Activated T-helper 1 cell treated with anti-CD3 and anti-CD28 coated beads, Interleukin-12 subunit alpha, Interleukin-12 subunit beta, Interleukin-2, Interleukin-4 antibody, amounts not matched to agents 30 ng/mL and 10 ng/mL and 1 ng/mL, durations not matched to agents 14 hours and 24 hours and 36 hours (primary cell): Measurements from ENCODE around the gene GNAO1. TPM values are rescaled to one million over a fixed set of nuclear protein-coding genes. Genes with fewer than 3 reads are reported as not detected.

Experiments
- DNase-seq: peaks from one replicate; pipeline ENCODE4 v3.0.0; 2021; ENCODE audit warnings: low spot score
- H3K27ac Mint-ChIP-seq: one replicate; pipeline ENCODE4 v1.8.0; 2021; ENCODE audit warnings: mild to moderate bottlenecking, mixed read lengths
- H3K27me3 Mint-ChIP-seq: one replicate; pipeline ENCODE4 v1.8.0; 2022; ENCODE audit warnings: mild to moderate bottlenecking, moderate library complexity, mixed read lengths; ENCODE audit not compliant: insufficient read depth
- H3K36me3 Mint-ChIP-seq: one replicate; pipeline ENCODE4 v1.8.0; 2021; ENCODE audit warnings: low read depth, mixed read lengths
- H3K4me1 Mint-ChIP-seq: one replicate; pipeline ENCODE4 v1.8.0; 2021; ENCODE audit warnings: low read depth, mixed read lengths
- H3K4me3 Mint-ChIP-seq: one replicate; pipeline ENCODE4 v1.8.0; 2021; ENCODE audit warnings: mild to moderate bottlenecking, moderate library complexity, mixed read lengths
- H3K9me3 Mint-ChIP-seq: one replicate; pipeline ENCODE4 v1.8.0; 2021; ENCODE audit warnings: mixed read lengths
- intact Hi-C: fragments of 100-400 bp; cut with micrococcal nuclease; formaldehyde crosslinking; loops from one replicate; pipeline ENCODE4 v1.15.1; 2024
- total RNA-seq: library from RNA; stranded (reverse); gene quantifications from 2 replicates; pipeline ENCODE4 v1.2.3, GENCODE V29; 2022

Gene GNAO1
- total RNA-seq, 1 donor from 2014 or later, result 1.7 TPM

- DNase-seq, result no peak
- H3K27me3 Mint-ChIP-seq, result peaks cover 26% of the 10 kb centered on the region
- H3K27ac Mint-ChIP-seq, result no peak overlapping the region
- peaks cover 22% of the 10 kb centered on the region for H3K4me1 Mint-ChIP-seq
- H3K9me3 Mint-ChIP-seq, result no peaks in the 10 kb centered on the region
- intact Hi-C loops, result loop anchor here (5.0 kb wide), 1 partner anchor 80 kb away; no protein-coding TSS in a partner anchor
- no peak overlapping the region for H3K4me3 Mint-ChIP-seq
- H3K36me3 Mint-ChIP-seq, result peaks cover 4% of the 10 kb centered on the region
Observed at GRCh38 chr16:56277075-56277474, 85.8 kb downstream of the GNAO1 start.

DNA sequence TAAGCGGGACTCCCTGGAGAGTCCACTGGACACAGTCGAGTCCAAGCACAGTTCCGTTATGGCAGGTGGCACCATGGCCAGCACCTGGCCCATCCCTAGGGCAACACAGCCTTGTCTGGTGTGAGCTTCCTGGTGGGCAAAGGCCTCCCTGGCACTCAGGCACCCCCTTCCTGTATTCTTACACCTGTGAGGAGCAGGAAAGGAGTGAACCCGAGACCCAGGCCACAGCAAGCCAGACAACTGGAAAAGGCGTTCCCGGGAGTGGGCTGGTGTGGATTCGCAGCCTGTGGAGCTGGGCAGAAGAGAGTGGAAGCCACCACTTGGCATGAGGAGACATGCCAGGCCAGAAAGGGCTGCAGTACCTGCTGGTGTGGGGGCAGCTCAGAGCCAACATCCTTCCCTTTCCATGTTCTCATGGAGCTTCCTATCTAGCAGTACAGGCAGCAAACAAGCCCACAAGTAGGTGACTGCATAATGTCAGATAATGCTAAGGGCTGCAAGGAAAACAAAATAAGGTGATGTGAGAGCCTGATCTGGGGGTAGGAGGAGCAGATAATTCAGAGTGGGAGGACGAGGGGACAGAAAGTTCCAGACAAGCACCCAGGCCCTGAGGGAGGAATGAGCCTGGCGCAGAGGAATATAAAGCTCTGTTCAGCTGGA lies 87.0 kb downstream of the GNAO1 start:
- H3K27me3 Mint-ChIP-seq, result peaks cover 20% of the 10 kb centered on the region
- DNase-seq, result no peak
- intact Hi-C loops, result loop anchor here (5.0 kb wide), 1 partner anchor 81 kb away; no protein-coding TSS in a partner anchor
- H3K36me3 Mint-ChIP-seq, result peaks cover 4% of the 10 kb centered on the region
- peak overlapping the region; percentile 23 for H3K4me3 Mint-ChIP-seq
- H3K4me1 Mint-ChIP-seq, result peaks cover 22% of the 10 kb centered on the region
- no peak overlapping the region for H3K27ac Mint-ChIP-seq
- H3K9me3 Mint-ChIP-seq, result no peaks in the 10 kb centered on the region

DNA sequence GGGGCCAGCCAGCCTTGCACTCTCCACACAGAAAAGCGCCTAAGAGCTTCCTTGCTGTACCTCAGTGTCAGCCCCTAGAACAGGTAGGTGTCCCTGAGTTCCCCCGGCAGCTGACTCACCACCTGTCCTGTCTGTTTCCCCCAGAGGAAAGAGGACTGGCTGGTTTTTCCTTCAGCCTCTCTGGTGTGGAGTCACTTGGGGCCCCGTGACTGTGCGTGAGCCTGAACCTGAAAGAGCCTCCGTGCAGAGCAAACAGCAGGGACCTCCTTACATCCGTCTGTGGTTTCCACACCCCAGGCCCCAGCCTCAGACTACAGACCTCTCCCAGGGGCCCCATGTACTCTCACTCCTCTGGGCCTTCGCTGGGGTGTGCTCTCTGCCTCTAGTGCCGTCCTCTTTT lies 87.8 kb downstream of the GNAO1 start:
- intact Hi-C loops, result loop anchor here (5.0 kb wide), 1 partner anchor 82 kb away; no protein-coding TSS in a partner anchor
- DNase-seq, result peak; percentile 41

DNA sequence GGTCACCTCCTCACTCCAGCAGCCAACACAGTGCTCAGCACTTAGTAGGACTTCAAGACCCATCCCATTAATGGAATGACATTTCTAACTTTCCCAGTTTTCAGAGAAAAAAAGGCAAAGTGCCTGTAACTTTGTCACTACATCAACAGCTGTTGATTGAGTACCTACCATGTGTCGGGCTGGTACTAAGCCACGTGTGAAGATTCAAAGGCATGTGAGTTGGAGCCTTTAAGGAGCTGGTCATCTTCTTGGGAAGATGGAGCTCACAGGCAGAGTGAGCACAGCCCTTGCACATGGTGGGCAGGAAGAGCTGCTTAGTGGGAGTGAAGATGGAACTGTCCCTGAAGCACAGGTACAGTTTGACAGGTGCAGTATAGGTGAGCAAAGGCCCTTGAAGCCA lies 88.6 kb downstream of the GNAO1 start:
- Mint-ChIP-seq H3K9me3 (no peaks in the 10 kb centered on the region), H3K4me1 (peaks cover 22% of the 10 kb centered on the region), H3K27me3 (peaks cover 17% of the 10 kb centered on the region), H3K27ac (no peak overlapping the region), H3K36me3 (peaks cover 4% of the 10 kb centered on the region), H3K4me3 (no peak overlapping the region)
- DNase-seq, result no peak
- intact Hi-C loops, result loop anchor here (1.0 to 5.0 kb wide), 2 partner anchors 83 to 336 kb away; no protein-coding TSS in a partner anchor

More for the DNA sequence above, 87.8 kb downstream of the GNAO1 start:
- Mint-ChIP-seq H3K27ac (no peak overlapping the region), H3K9me3 (no peaks in the 10 kb centered on the region), H3K4me3 (peak overlapping the region; percentile 23), H3K4me1 (peaks cover 22% of the 10 kb centered on the region), H3K36me3 (peaks cover 4% of the 10 kb centered on the region), H3K27me3 (peaks cover 22% of the 10 kb centered on the region)

DNA sequence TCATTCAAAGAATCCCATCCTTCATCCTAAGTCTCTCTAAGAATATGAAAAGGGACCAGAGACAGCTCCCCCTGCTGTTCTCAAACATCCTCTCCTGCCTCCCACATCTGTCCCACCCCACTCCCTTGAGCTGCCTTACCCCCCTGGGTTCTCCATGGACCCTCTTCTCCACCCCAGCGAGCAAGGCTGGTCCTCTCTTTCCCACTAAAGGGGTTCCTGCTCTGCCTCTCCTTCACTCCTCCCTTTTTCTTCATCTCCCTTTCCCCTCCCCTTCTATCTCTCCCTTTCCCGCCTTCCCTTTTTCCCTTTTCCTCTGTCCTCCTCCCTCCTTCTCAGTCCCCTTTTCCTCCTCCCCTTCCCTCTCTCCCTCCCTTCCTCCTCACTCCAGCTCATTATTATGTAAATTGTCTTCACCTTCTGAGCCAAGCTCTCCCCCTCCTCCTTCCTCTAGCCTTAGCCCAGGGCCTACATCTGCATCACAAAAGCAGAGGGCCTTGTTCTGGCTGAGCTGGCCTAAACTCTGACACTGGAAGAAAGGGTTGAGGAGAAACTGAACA lies 90.0 kb downstream of the GNAO1 start:
- intact Hi-C loops, result no loop called here
- no peak overlapping the region for H3K4me3 Mint-ChIP-seq
- H3K9me3 Mint-ChIP-seq, result no peaks in the 10 kb centered on the region

DNA sequence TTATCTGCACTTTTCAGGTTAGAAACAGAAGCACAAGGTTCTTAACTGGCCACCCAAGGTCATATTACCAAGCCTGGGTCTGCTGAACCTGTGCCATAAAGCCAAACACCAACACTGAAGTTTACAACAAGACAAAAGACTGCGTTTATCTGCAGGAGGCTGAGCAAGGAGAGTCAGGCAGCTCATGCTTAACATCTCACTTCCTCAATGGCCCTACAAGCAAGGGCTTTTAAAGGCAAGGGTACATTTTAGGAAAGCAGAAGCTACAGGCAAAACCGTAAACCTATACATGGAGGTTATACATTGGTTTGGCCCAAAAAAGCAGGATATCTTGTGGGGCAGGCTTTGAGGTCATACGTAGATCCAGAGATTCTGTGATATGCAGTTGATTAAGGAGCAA lies 91.2 kb downstream of the GNAO1 start:
- H3K27me3 Mint-ChIP-seq, result peaks cover 8% of the 10 kb centered on the region
- H3K4me3 Mint-ChIP-seq, result no peak overlapping the region
- intact Hi-C loops, result no loop called here
- DNase-seq, result no peak
- peaks cover 4% of the 10 kb centered on the region for H3K36me3 Mint-ChIP-seq
- no peak overlapping the region for H3K27ac Mint-ChIP-seq
- H3K9me3 Mint-ChIP-seq, result no peaks in the 10 kb centered on the region
- H3K4me1 Mint-ChIP-seq, result peaks cover 22% of the 10 kb centered on the region

More for the DNA sequence above, 90.0 kb downstream of the GNAO1 start:
- Mint-ChIP-seq H3K27ac (no peak overlapping the region), H3K27me3 (peaks cover 12% of the 10 kb centered on the region), H3K4me1 (peaks cover 22% of the 10 kb centered on the region), H3K36me3 (peaks cover 4% of the 10 kb centered on the region)
- no peak for DNase-seq

GRCh38 chr16:56284521-56284920 lies 93.2 kb downstream of the GNAO1 start:
- H3K4me3 Mint-ChIP-seq, result no peak overlapping the region
- no peak overlapping the region for H3K27ac Mint-ChIP-seq
- no peak for DNase-seq
- H3K27me3 Mint-ChIP-seq, result peaks cover 8% of the 10 kb centered on the region
- intact Hi-C loops, result no loop called here
- peaks cover 4% of the 10 kb centered on the region for H3K36me3 Mint-ChIP-seq
- no peaks in the 10 kb centered on the region for H3K9me3 Mint-ChIP-seq
- H3K4me1 Mint-ChIP-seq, result peaks cover 11% of the 10 kb centered on the region

GRCh38 chr16:56286809-56287208 lies 95.5 kb downstream of the GNAO1 start:
- no peak overlapping the region for H3K27ac Mint-ChIP-seq
- H3K4me1 Mint-ChIP-seq, result no peaks in the 10 kb centered on the region
- peaks cover 8% of the 10 kb centered on the region for H3K27me3 Mint-ChIP-seq
- H3K4me3 Mint-ChIP-seq, result no peak overlapping the region
- no peaks in the 10 kb centered on the region for H3K36me3 Mint-ChIP-seq
- intact Hi-C loops, result no loop called here
- H3K9me3 Mint-ChIP-seq, result no peaks in the 10 kb centered on the region
- no peak for DNase-seq

- no peaks in the 10 kb centered on the region for H3K4me1 Mint-ChIP-seq
- intact Hi-C loops, result no loop called here
- DNase-seq, result no peak
- no peaks in the 10 kb centered on the region for H3K36me3 Mint-ChIP-seq
- H3K27me3 Mint-ChIP-seq, result peaks cover 8% of the 10 kb centered on the region
- no peaks in the 10 kb centered on the region for H3K9me3 Mint-ChIP-seq
- H3K27ac Mint-ChIP-seq, result no peak overlapping the region
- H3K4me3 Mint-ChIP-seq, result no peak overlapping the region
Observed at GRCh38 chr16:56288019-56288418, 96.7 kb downstream of the GNAO1 start.

- no peak overlapping the region for H3K4me3 Mint-ChIP-seq
- H3K9me3 Mint-ChIP-seq, result no peaks in the 10 kb centered on the region
- intact Hi-C loops, result no loop called here
Observed at GRCh38 chr16:56289416-56289815, 98.1 kb downstream of the GNAO1 start.

DNA sequence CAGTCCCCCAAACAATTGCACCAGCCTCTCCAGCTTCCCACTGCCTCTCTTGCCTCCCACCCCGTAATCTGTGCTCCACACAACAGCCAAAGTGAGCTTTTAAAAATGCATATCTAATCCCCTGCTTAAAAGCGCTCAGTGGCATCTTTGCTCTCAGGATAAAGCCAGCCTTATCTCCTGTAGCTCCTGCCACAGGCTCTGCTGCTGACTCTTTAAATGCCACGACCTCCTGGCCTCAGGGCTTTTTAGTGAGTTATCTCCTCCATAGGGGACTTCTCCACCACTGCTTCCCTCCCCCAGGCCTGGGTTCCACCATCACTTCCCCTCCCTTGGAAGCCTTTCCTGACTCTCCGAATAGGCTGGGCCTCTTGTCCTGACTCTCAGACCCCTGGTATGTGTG lies 98.6 kb downstream of the GNAO1 start:
- Mint-ChIP-seq H3K4me3 (no peak overlapping the region), H3K27ac (no peak overlapping the region), H3K9me3 (no peaks in the 10 kb centered on the region), H3K27me3 (peaks cover 4% of the 10 kb centered on the region), H3K36me3 (no peaks in the 10 kb centered on the region), H3K4me1 (no peaks in the 10 kb centered on the region)
- intact Hi-C loops, result no loop called here
- DNase-seq, result no peak

More at GRCh38 chr16:56289416-56289815, 98.1 kb downstream of the GNAO1 start:
- no peak for DNase-seq
- Mint-ChIP-seq H3K36me3 (no peaks in the 10 kb centered on the region), H3K4me1 (no peaks in the 10 kb centered on the region), H3K27me3 (peaks cover 4% of the 10 kb centered on the region), H3K27ac (no peak overlapping the region)

GRCh38 chr16:56294014-56294413 lies 102.7 kb downstream of the GNAO1 start:
- Mint-ChIP-seq H3K4me1 (no peaks in the 10 kb centered on the region), H3K9me3 (no peaks in the 10 kb centered on the region), H3K36me3 (no peaks in the 10 kb centered on the region), H3K27me3 (peaks cover 5% of the 10 kb centered on the region), H3K27ac (no peak overlapping the region), H3K4me3 (no peak overlapping the region)
- intact Hi-C loops, result no loop called here
- no peak for DNase-seq

- Mint-ChIP-seq H3K9me3 (no peaks in the 10 kb centered on the region), H3K36me3 (no peaks in the 10 kb centered on the region), H3K27me3 (peaks cover 5% of the 10 kb centered on the region), H3K27ac (no peak overlapping the region), H3K4me1 (no peaks in the 10 kb centered on the region), H3K4me3 (no peak overlapping the region)
- intact Hi-C loops, result no loop called here
- no peak for DNase-seq
Observed at GRCh38 chr16:56294579-56294978, 103.3 kb downstream of the GNAO1 start.
